ENCODE data around the gene AGAP9.
"Not testable (repeated sequence)": the region's sequence is repeated elsewhere in the genome, so short reads cannot be mapped to it uniquely, and the experiment has no call there.

AGAP9 gene

GRCh38 chr10:47456079-47456785 is 67.2 kb downstream of the AGAP9 start:
- DNase-seq, result no peak

DNA sequence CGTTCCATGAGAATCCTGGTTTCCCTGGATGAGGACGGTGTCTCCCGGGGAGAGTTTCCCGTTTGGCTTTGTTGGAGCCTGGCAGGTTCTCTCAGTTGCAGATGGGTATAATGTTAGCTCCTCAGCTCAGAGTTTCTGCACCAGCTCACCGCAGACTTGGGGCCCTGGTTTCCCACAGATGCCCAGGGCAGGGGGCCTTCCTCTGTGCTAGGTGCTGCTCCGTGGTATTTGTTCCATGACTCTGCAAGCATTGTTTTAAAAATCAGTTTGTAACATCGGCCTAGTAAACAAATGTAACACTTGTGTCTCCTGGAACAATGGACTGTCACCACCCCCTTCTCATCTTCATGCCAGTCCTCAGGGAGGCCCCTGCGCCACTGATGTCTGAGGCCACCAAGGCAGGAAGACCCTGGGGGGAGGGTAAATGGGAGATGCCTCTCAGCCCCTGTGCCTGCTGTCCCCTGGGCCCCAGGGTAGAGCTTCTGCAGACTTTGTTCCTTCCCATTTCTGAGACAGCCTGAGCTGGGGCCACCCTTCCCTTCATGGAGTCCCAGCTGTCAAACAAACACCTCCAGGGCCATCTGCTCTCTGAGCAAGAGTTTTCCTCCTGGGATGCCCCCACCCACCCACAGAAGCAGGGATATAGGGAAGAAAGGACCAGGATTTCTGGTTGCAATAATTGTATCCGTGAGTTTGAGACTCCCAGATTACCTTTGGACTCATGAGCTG is 67.9 kb downstream of the AGAP9 start:
- not testable (repeated sequence) for DNase-seq

GRCh38 chr10:47454780-47455058 is 68.7 kb downstream of the AGAP9 start:
- no peak for DNase-seq

DNA sequence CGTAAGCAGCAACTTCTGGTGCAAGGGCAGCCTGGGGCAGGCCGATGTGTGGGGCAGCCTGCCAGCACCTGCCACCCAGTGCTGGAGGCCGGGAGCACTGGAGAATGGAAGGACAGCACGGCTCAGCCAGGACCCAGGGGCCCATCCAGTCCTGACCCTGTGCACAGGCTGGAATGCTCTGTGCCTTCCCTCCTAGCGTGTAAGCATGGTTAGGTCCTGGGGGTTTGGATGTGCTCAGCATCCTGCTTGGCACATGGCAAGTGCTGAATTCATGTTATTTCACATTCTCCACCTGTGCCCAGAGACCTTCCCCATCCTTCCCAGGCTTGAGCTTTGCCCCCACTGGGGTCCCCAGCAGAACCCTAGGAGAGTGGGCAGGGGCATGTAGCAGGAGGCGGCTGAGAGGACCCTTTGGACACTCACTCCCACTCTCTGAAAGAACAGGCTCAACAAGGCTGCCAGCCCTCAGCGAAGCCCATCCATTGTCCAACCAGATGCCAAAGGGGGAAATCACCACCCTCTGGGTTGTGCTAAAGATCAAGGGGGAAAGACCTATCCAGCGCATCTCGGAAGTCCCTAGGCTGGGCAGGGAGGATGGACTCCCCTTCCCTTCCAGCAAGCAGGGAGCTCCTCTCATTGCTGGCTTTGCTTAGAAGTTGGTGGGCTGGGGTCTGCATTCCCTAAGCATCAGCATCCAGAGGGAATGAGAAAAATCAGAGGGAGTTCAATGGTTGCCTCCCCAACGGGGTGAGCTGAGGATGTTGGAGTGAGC is 69.2 kb downstream of the AGAP9 start:
- no peak for DNase-seq

DNA sequence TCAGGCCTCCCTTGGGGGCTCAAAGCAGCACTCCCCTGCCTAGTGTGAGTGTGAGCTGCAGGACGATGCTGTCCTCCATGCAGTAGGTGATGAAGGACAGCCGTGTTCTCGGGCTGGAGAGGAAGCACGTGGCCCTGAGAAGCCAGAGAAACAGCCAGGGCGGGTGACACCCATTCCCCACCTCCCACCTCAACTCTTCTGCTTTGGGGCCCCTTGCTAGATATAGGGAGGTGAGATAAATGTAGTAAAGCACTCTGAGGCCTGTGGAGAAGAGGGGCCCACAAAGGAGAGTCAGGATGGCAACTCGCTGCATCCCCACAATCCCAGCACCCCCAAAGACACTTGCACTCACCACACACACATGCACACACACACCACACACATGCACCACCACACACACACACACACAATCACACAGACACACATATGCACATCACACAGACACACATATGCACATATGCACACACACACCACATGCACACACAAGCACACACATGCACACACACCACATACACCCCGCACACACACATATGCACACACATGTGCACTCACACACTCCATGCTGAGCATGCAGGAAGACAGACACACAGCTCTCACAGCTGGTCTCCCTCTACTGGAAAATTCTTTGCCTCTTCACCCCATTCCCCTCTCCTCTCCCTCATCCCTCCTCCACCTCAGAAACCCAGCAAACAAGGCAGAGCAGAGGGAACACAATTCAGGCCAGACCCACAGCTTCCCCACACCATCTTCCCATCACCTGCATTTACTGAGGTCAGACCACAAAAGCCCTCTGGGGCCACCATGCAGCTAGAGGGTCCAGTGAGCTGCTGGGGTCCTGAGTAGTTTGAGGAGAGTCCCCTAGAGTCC is 70.1 kb downstream of the AGAP9 start:
- DNase-seq, result no peak

DNA sequence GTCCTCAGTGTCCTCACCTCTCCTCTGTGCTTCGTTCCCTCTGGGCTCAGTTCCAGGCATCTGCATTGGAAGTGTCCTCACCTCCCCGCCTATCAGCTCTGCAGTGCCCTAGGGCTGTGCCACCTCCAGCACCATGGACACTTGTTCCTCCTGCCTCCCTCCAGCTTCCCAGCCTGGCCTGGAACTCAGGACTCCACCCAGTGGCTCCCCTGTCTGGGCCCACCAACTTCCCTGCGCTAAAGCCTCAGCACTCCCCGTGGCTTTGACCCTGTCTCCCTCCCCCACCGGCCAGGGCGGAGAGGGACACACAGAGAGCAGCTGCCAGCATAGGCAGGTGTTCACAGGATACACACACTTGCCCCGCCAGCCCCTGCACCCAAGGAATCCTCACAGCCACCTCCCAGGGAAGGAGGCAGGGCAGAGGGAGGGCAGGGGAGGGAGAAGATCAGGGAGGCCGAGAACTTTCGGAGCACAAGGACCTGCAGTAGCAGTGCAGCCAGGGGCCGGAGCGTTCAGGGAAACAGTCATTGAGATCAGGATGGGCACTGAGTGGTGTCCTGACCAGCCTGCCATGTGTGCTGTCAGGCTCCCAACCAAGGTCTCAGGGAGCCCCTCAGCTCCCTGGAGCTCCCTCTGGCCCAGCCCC is 70.8 kb downstream of the AGAP9 start:
- DNase-seq, result no peak

DNA sequence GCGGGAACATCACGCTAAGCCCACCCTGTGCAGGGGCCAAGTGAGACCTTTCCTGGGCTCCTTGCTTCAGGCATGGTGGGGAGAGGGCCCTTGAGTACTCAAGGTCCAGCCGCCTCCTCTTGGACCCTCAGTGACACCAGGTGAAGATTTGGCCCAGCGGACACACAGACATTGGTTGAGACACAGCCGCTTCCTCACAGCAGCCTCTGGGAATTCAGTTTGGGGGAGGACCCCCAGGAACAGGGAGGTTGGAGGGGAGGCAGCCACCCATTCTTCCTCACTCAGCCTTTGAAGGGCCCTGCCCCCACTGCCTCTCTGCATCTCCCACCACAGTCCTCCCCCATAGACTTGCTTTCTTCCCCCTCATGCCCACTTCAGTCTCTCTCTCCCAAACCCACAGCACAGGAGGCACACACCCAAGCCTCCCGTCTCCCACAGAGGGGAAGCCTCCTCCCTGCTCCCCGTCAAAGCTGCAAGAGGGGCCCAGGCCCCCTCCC is 71.4 kb downstream of the AGAP9 start:
- DNase-seq, result no peak

All from COR-L47 (cell line).